DND-41 (cell line): ENCODE results near the gene RAB44.

Experiments used
- ATAC-seq: fragments of 200-7000 bp; cut with Tn5 transposase; 3 replicates; pipeline ENCODE4 v1.9.1; 2021; ENCODE audit warnings: low read depth; ENCODE audit not compliant: insufficient read depth
- DNase-seq: peaks from one replicate; pipeline ENCODE4 v3.0.0-alpha.2; 2020
- H2AFZ ChIP-seq: 2 replicates; pipeline ENCODE4 v1.6.0; 2012; ENCODE audit warnings: low read depth, low read length
- H3K27ac ChIP-seq: 2 replicates; pipeline ENCODE4 v1.5.1; 2012; ENCODE audit warnings: low read length, inconsistent platforms
- H3K27me3 ChIP-seq: fragments of 200-600 bp; sonication (generic); 2 replicates; pipeline ENCODE4 v1.6.0; 2012; ENCODE audit warnings: low read length, mild to moderate bottlenecking, inconsistent platforms; ENCODE audit not compliant: insufficient read depth, poor library complexity
- H3K36me3 ChIP-seq: 2 replicates; pipeline ENCODE4 v1.5.1; 2012; ENCODE audit warnings: low read length, inconsistent platforms; ENCODE audit not compliant: insufficient read depth
- H3K4me1 ChIP-seq: 2 replicates; pipeline ENCODE4 v1.5.1; 2012; ENCODE audit warnings: mild to moderate bottlenecking, low read length; ENCODE audit not compliant: insufficient read depth
- H3K4me2 ChIP-seq: 2 replicates; pipeline ENCODE4 v1.6.0; 2012; ENCODE audit warnings: mild to moderate bottlenecking, moderate library complexity, low read length, inconsistent platforms; ENCODE audit not compliant: insufficient read depth
- H3K4me3 ChIP-seq, 2 experiments: fragments of 200-600 bp in 1 of 2; shearing (Covaris generic) in 1 of 2; 2 replicates each; pipeline ENCODE4 v1.5.1; 2012 to 2016; ENCODE audit warnings: inconsistent platforms in 2 of 2, low read length in 2 of 2, mild to moderate bottlenecking in 2 of 2, low read depth in 1 of 2, moderate library complexity in 1 of 2
- H3K79me2 ChIP-seq: 2 replicates; pipeline ENCODE4 v1.6.0; 2012; ENCODE audit warnings: low read length, inconsistent platforms; ENCODE audit not compliant: insufficient read depth
- H3K9ac ChIP-seq: 2 replicates; pipeline ENCODE4 v1.6.0; 2012; ENCODE audit warnings: low read depth, mild to moderate bottlenecking, inconsistent platforms, low read length, moderate library complexity
- H3K9me3 ChIP-seq: 2 replicates; pipeline ENCODE4 v1.5.1; 2012; ENCODE audit warnings: low read length, moderate library complexity, mild to moderate bottlenecking, inconsistent platforms; ENCODE audit not compliant: insufficient read depth, severe bottlenecking
- H4K20me1 ChIP-seq: 2 replicates; pipeline ENCODE4 v1.6.0; 2012; ENCODE audit warnings: low read length; ENCODE audit not compliant: insufficient read depth
- EZH2 ChIP-seq: IDR thresholded peaks from 3 replicates; pipeline ENCODE4 v1.6.1; 2012; ENCODE audit warnings: borderline replicate concordance, low read depth, mild to moderate bottlenecking, moderate library complexity, low read length, inconsistent platforms; ENCODE audit not compliant: severe bottlenecking
- TF ChIP-seq, protein P1 (sequence below): IDR thresholded peaks from 2 replicates; pipeline ENCODE4 v1.5.1; 2012; ENCODE audit warnings: borderline replicate concordance, low read length, moderate library complexity, mild to moderate bottlenecking; ENCODE audit not compliant: poor library complexity, severe bottlenecking; ENCODE audit errors: extremely low read depth

RAB44 gene

DNA sequence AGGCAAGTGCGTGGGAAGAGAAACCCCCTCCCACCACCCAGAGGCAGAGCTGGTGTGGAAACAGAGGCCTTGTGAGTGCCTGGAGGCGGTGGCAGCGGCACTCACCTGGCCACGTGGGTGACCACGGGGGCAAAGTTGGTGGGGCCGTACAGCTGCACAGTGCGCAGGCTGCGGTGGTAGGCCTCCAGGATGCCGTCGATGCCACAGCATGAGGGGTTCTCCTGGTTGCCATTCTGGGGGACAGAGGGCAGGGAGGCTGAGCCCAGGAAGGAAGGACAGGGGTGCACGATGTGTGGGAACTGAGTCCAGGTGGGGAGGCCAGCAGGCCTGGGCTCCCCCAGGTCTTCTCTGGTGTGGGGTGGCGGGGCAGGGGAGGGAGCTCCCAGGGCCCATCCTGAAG lies 47.7 kb downstream of the RAB44 start:
- TF ChIP-seq EZH2: no peak
- H3K36me3 ChIP-seq: no peaks in the 10 kb centered on the region
- H3K9ac ChIP-seq: no peak overlapping the region
- DNase-seq: no peak
- H3K4me1 ChIP-seq: no peaks in the 10 kb centered on the region
- no peaks in the 10 kb centered on the region for H3K9me3 ChIP-seq
- H2AFZ ChIP-seq: no peak overlapping the region
- H3K27me3 ChIP-seq: no peaks in the 10 kb centered on the region
- H3K4me3 ChIP-seq: no peak overlapping the region
- no peaks in the 10 kb centered on the region for H4K20me1 ChIP-seq
- H3K27ac ChIP-seq: no peak overlapping the region
- H3K79me2 ChIP-seq: no peaks in the 10 kb centered on the region
- ATAC-seq: no peak
- no peak overlapping the region for H3K4me2 ChIP-seq

DNA sequence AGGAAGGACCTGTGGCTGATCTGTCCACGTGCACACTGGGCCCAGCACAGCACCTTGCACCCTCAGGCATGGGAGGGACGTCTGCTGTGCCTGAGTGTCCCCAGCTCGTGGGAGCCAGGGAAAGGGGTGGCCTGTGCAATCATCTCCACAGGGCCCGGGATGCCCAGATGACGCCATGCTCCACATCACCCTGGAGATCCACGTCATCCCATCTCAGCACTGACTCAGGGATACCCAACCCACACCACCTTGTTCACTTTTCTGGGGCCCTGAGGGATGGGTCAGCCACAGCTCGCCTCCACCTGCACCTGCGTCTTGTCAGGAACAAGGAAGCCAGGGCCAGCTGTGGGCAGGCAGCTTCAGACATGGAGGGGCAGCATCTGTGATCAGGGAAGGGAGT lies 48.2 kb downstream of the RAB44 start:
- ATAC-seq: no peak
- no peak overlapping the region for H3K4me2 ChIP-seq

DNA sequence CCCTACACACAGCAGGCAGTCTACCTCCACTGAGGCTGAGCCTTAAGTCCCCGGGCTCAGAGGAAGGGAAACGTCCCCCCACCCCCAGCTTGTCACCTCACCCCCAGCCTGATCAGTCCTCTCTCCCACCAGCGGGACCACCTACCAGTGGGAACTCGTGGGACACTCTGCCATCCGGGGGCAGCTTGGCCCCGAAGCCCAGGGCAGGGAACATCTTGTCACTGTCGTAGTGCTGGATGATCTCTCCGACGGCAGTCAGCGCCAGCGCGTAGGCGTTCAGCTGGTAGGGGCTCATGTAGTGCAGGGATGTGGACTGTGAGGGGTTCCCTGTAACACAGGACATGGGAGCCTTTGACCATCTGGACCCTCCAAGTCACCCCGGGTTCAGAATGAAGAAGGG lies 48.6 kb downstream of the RAB44 start:
- H3K27ac ChIP-seq: no peak overlapping the region
- no peak for TF ChIP-seq EZH2
- TF ChIP-seq, protein P1, sequence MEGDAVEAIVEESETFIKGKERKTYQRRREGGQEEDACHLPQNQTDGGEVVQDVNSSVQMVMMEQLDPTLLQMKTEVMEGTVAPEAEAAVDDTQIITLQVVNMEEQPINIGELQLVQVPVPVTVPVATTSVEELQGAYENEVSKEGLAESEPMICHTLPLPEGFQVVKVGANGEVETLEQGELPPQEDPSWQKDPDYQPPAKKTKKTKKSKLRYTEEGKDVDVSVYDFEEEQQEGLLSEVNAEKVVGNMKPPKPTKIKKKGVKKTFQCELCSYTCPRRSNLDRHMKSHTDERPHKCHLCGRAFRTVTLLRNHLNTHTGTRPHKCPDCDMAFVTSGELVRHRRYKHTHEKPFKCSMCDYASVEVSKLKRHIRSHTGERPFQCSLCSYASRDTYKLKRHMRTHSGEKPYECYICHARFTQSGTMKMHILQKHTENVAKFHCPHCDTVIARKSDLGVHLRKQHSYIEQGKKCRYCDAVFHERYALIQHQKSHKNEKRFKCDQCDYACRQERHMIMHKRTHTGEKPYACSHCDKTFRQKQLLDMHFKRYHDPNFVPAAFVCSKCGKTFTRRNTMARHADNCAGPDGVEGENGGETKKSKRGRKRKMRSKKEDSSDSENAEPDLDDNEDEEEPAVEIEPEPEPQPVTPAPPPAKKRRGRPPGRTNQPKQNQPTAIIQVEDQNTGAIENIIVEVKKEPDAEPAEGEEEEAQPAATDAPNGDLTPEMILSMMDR: no peak
- no peak for DNase-seq
- H3K9ac ChIP-seq: no peak overlapping the region
- H3K4me3 ChIP-seq: no peak overlapping the region
- no peaks in the 10 kb centered on the region for H3K27me3 ChIP-seq
- no peaks in the 10 kb centered on the region for H4K20me1 ChIP-seq
- no peaks in the 10 kb centered on the region for H3K4me1 ChIP-seq
- ATAC-seq: no peak
- H3K4me2 ChIP-seq: no peak overlapping the region
- no peaks in the 10 kb centered on the region for H3K79me2 ChIP-seq
- H3K36me3 ChIP-seq: no peaks in the 10 kb centered on the region
- H2AFZ ChIP-seq: no peak overlapping the region
- H3K9me3 ChIP-seq: no peaks in the 10 kb centered on the region

More for the DNA sequence above, 48.2 kb downstream of the RAB44 start:
- Histone ChIP-seq H2AFZ (no peak overlapping the region), H3K9ac (no peak overlapping the region), H3K4me1 (no peaks in the 10 kb centered on the region), H3K79me2 (no peaks in the 10 kb centered on the region), H3K27me3 (no peaks in the 10 kb centered on the region), H3K27ac (no peak overlapping the region), H3K36me3 (no peaks in the 10 kb centered on the region), H3K4me3 (no peak overlapping the region), H4K20me1 (no peaks in the 10 kb centered on the region), H3K9me3 (no peaks in the 10 kb centered on the region)
- no peak for TF ChIP-seq EZH2
- TF ChIP-seq, protein P1: no peak
- no peak for DNase-seq

DNA sequence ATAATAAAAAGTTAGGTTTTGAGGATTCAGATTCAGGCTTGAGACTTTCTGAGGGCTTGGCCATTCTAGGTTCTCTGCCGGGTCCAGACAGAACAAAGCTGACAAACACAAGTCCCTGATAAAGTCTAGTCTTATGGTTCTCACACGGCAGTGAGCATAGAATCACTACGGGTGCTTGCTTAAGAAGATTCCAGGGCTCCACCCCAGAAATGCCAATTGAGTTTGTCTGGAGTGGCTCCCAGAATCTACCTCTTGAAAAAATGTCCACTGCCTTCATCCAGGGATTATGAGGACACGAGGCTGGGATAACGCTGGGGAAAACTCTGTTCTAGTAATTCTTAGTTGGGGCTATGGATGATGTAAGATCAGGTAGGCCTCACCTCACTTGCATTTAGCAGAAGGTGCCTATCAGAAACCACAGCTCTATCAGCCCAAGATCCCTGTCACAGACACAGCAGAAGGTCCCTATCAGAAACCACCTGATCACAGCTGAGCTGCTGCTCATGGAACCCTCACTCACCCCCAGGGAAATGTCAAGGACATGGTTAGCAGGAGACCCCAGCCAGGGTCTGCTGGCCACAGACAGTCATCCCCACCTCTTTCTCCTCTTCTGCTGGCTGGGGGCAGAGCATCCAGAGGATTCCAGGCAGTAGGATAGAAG lies 52.3 kb downstream of the RAB44 start:
- DNase-seq (no peak), ATAC-seq (no peak)
- H3K79me2 ChIP-seq: no peaks in the 10 kb centered on the region
- H3K4me3 ChIP-seq: no peak overlapping the region
- no peaks in the 10 kb centered on the region for H4K20me1 ChIP-seq
- no peak for TF ChIP-seq EZH2
- TF ChIP-seq, protein P1: no peak
- H3K27ac ChIP-seq: no peak overlapping the region
- H3K9me3 ChIP-seq: no peaks in the 10 kb centered on the region
- no peak overlapping the region for H3K4me2 ChIP-seq
- H3K4me1 ChIP-seq: no peaks in the 10 kb centered on the region
- H3K36me3 ChIP-seq: no peaks in the 10 kb centered on the region
- no peak overlapping the region for H2AFZ ChIP-seq
- H3K9ac ChIP-seq: no peak overlapping the region
- no peaks in the 10 kb centered on the region for H3K27me3 ChIP-seq
